ENCODE data around the gene RAB23. TPM values are rescaled to one million over a fixed set of nuclear protein-coding genes. Genes with fewer than 3 reads are reported as not detected.
"Not testable (repeated sequence)": the region's sequence is repeated elsewhere in the genome, so short reads cannot be mapped to it uniquely, and the experiment has no call there.

RAB23 gene
- total RNA-seq, 1 donor from 2014 or later: 8.1 TPM

DNA sequence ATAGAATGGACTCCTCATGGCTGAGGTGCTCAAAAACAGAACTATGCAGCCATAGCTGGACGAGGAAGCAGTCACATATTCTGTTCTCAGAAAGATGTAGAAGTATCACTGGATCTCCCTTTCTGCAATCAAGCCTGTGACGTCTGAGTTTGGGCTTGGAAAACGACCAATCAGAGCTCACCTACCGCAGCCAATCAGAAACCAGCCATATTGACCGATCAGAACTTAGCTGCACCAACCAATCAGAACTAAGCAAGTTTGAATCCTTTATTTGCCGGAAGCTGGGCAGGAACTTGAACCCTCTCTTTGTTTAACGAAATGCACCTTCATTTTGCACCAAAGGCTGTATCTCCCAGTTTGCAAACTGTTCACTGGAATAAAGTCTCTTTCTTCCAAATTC, 21.8 kb upstream of the RAB23 start:
- no peaks in the 10 kb centered on the region for H3K9me3 Mint-ChIP-seq (ENCODE audit: unreplicated experiment)
- TF ChIP-seq, protein P1, sequence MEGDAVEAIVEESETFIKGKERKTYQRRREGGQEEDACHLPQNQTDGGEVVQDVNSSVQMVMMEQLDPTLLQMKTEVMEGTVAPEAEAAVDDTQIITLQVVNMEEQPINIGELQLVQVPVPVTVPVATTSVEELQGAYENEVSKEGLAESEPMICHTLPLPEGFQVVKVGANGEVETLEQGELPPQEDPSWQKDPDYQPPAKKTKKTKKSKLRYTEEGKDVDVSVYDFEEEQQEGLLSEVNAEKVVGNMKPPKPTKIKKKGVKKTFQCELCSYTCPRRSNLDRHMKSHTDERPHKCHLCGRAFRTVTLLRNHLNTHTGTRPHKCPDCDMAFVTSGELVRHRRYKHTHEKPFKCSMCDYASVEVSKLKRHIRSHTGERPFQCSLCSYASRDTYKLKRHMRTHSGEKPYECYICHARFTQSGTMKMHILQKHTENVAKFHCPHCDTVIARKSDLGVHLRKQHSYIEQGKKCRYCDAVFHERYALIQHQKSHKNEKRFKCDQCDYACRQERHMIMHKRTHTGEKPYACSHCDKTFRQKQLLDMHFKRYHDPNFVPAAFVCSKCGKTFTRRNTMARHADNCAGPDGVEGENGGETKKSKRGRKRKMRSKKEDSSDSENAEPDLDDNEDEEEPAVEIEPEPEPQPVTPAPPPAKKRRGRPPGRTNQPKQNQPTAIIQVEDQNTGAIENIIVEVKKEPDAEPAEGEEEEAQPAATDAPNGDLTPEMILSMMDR (IDR thresholded peaks at IDR 0.05; ENCODE audit: unreplicated experiment): no peak
- no peak for DNase-seq (ENCODE audit: low spot score)
- no peaks in the 10 kb centered on the region for H3K27me3 Mint-ChIP-seq (ENCODE audit: unreplicated experiment)
- H3K27ac Mint-ChIP-seq (ENCODE audit: unreplicated experiment): no peak overlapping the region
- H3K4me1 Mint-ChIP-seq (ENCODE audit: unreplicated experiment): no peaks in the 10 kb centered on the region
- H3K36me3 Mint-ChIP-seq (ENCODE audit: low read depth, unreplicated experiment): no peaks in the 10 kb centered on the region
- no peak overlapping the region for H3K4me3 Mint-ChIP-seq (ENCODE audit: unreplicated experiment)

GRCh38 chr6:57243526-57243925, 21.4 kb upstream of the RAB23 start:
- not testable (repeated sequence) for H3K4me3 Mint-ChIP-seq (ENCODE audit: unreplicated experiment); H3K36me3 Mint-ChIP-seq (ENCODE audit: low read depth, unreplicated experiment); H3K9me3 Mint-ChIP-seq (ENCODE audit: unreplicated experiment); H3K4me1 Mint-ChIP-seq (ENCODE audit: unreplicated experiment); DNase-seq (ENCODE audit: low spot score); H3K27ac Mint-ChIP-seq (ENCODE audit: unreplicated experiment); H3K27me3 Mint-ChIP-seq (ENCODE audit: unreplicated experiment)

DNA sequence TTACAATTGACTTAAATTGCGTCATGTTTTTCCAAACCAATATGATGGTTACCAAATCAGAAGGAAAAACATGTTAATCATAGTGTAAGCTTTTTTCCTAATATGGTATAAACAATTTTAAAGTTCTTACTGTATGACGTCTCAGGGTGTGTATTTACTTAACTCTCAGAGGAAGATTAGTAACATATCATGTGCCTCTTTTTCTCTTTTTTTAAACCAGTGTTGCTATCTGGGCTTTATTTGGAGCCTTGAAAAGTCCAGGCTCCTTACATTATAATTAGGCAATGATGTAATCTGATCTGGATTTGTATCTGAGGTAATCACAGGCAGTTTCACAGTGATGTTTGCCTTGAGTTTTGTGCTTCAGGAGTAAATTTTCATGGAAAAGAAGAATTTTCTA, 20.4 kb upstream of the RAB23 start:
- TF ChIP-seq, protein P1 (IDR thresholded peaks at IDR 0.05; ENCODE audit: unreplicated experiment): no peak
- DNase-seq (ENCODE audit: low spot score): no peak
- H3K27me3 Mint-ChIP-seq (ENCODE audit: unreplicated experiment): no peaks in the 10 kb centered on the region
- no peaks in the 10 kb centered on the region for H3K9me3 Mint-ChIP-seq (ENCODE audit: unreplicated experiment)
- no peaks in the 10 kb centered on the region for H3K36me3 Mint-ChIP-seq (ENCODE audit: low read depth, unreplicated experiment)
- no peaks in the 10 kb centered on the region for H3K4me1 Mint-ChIP-seq (ENCODE audit: unreplicated experiment)
- no peak overlapping the region for H3K27ac Mint-ChIP-seq (ENCODE audit: unreplicated experiment)
- H3K4me3 Mint-ChIP-seq (ENCODE audit: unreplicated experiment): no peak overlapping the region

DNA sequence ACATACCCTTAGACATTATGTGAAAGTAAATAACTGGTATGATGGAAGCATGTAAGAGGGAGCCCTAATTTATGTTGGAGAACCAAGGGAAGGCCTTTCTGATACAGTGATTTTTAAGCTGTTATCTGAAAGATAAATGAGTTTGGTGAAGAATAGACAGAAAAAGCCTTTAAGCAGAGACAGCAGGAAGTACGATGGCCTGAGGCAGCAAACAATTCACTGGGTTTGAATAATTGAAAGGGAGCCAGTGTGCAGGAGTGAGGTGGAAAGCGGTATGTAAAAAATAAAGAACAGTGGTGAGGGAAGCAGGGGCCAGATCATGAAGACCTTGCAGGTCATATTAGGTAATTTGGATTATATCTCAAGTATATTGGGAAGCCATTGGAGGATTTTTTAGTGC, 4.1 kb upstream of the RAB23 start:
- TF ChIP-seq, protein P1 (IDR thresholded peaks at IDR 0.05; ENCODE audit: unreplicated experiment): no peak
- Mint-ChIP-seq H3K27ac (ENCODE audit: unreplicated experiment) (no peak overlapping the region), H3K36me3 (ENCODE audit: low read depth, unreplicated experiment) (no peaks in the 10 kb centered on the region), H3K9me3 (ENCODE audit: unreplicated experiment) (no peaks in the 10 kb centered on the region), H3K27me3 (ENCODE audit: unreplicated experiment) (no peaks in the 10 kb centered on the region), H3K4me1 (ENCODE audit: unreplicated experiment) (peaks cover 8% of the 10 kb centered on the region), H3K4me3 (ENCODE audit: unreplicated experiment) (no peak overlapping the region)
- DNase-seq (ENCODE audit: low spot score): no peak

- no peak for DNase-seq (ENCODE audit: low spot score)
- Mint-ChIP-seq H3K4me3 (ENCODE audit: unreplicated experiment) (no peak overlapping the region), H3K9me3 (ENCODE audit: unreplicated experiment) (no peaks in the 10 kb centered on the region), H3K36me3 (ENCODE audit: low read depth, unreplicated experiment) (no peaks in the 10 kb centered on the region), H3K4me1 (ENCODE audit: unreplicated experiment) (peaks cover 8% of the 10 kb centered on the region), H3K27ac (ENCODE audit: unreplicated experiment) (no peak overlapping the region), H3K27me3 (ENCODE audit: unreplicated experiment) (no peaks in the 10 kb centered on the region)
- TF ChIP-seq, protein P1 (IDR thresholded peaks at IDR 0.05; ENCODE audit: unreplicated experiment): no peak
Observed at GRCh38 chr6:57224769-57225515, 2.8 kb upstream of the RAB23 start.
